CD8-positive, alpha-beta memory T cell (primary cell): Measurements from ENCODE around the gene ERVV-1. TPM values are rescaled to one million over a fixed set of nuclear protein-coding genes. Genes with fewer than 3 reads are reported as not detected.

Source experiments
- CTCF ChIA-PET: fragments of 350-600 bp; sonication (Branson Sonifier 250); formaldehyde crosslinking; loops from one replicate; lab custom pipeline; 2021; ENCODE audit warnings: antibody characterized with exemption; lab: Charles Lee
- POLR2A ChIA-PET: fragments of 350-600 bp; sonication (Branson Sonifier 250); formaldehyde crosslinking; loops from one replicate; lab custom pipeline; 2021; ENCODE audit warnings: antibody characterized with exemption; lab: Charles Lee
- DNase-seq, 5 donors: peaks; one replicate each; pipeline versions ENCODE4 v3.0.0 to v3.0.0-alpha.2; 2020 to 2022; ENCODE audit warnings: mixed read lengths in 1 of 5
- H3K27ac ChIP-seq: one replicate; pipeline ENCODE4 v1.7.0; 2013; ENCODE audit warnings: low read depth, mild to moderate bottlenecking, low read length, moderate library complexity
- H3K27me3 ChIP-seq: 2 replicates; pipeline ENCODE4 v1.7.0; 2013; ENCODE audit warnings: low read length, mild to moderate bottlenecking; ENCODE audit not compliant: insufficient read depth, poor library complexity, severe bottlenecking
- H3K36me3 ChIP-seq: 2 replicates; pipeline ENCODE4 v1.7.0; 2013; ENCODE audit warnings: mild to moderate bottlenecking, low read length, moderate library complexity; ENCODE audit not compliant: insufficient read depth
- H3K4me1 ChIP-seq: 2 replicates; pipeline ENCODE4 v1.7.0; 2013; ENCODE audit warnings: mild to moderate bottlenecking, low read length, moderate library complexity; ENCODE audit not compliant: insufficient read depth
- H3K4me3 ChIP-seq: 2 replicates; pipeline ENCODE4 v1.7.0; 2013; ENCODE audit warnings: mild to moderate bottlenecking, low read length
- H3K9me3 ChIP-seq: 2 replicates; pipeline ENCODE4 v1.7.0; 2013; ENCODE audit warnings: mild to moderate bottlenecking, low read length
- H3K27ac Mint-ChIP-seq, 8 donors: one replicate each; pipeline ENCODE4 v1.8.0; 2020 to 2021; ENCODE audit warnings: mixed read lengths in 8 of 8, mild to moderate bottlenecking in 6 of 8, inconsistent platforms in 3 of 8, moderate library complexity in 3 of 8
- H3K27me3 Mint-ChIP-seq, 2 donors: one replicate each; pipeline ENCODE4 v1.8.0; 2020 to 2021; ENCODE audit warnings: mixed read lengths in 2 of 2, mild to moderate bottlenecking in 1 of 2, moderate library complexity in 1 of 2
- H3K36me3 Mint-ChIP-seq, 3 donors: one replicate each; pipeline ENCODE4 v1.8.0; 2020 to 2021; ENCODE audit warnings: mixed read lengths in 3 of 3, inconsistent platforms in 1 of 3, mild to moderate bottlenecking in 1 of 3
- H3K4me1 Mint-ChIP-seq, 3 donors: one replicate each; pipeline ENCODE4 v1.8.0; 2020 to 2021; ENCODE audit warnings: mixed read lengths in 3 of 3, inconsistent platforms in 1 of 3, mild to moderate bottlenecking in 1 of 3
- H3K4me3 Mint-ChIP-seq, 7 donors: one replicate each; pipeline ENCODE4 v1.8.0; 2020 to 2021; ENCODE audit warnings: mixed read lengths in 7 of 7, mild to moderate bottlenecking in 6 of 7, moderate library complexity in 4 of 7, inconsistent platforms in 2 of 7
- H3K9me3 Mint-ChIP-seq, 5 donors: one replicate each; pipeline ENCODE4 v1.8.0; 2020 to 2022; ENCODE audit warnings: mixed read lengths in 5 of 5, mild to moderate bottlenecking in 3 of 5, moderate library complexity in 2 of 5, inconsistent platforms in 1 of 5
- polyA plus RNA-seq: library from polyadenylated mRNA; unstranded; fragments of 300-500 nt; fragmentation: Illumina TruSeq; gene quantifications from one replicate; pipeline ENCODE4 v1.2.3, GENCODE V29; 2021
- total RNA-seq, 2 experiments: library from RNA; stranded (reverse); gene quantifications; one replicate each; pipeline ENCODE4 v1.2.3, GENCODE V29; 2021

Gene ERVV-1
- total and polyA plus RNA-seq, 3 experiments from 2014 or later: not detected

DNA sequence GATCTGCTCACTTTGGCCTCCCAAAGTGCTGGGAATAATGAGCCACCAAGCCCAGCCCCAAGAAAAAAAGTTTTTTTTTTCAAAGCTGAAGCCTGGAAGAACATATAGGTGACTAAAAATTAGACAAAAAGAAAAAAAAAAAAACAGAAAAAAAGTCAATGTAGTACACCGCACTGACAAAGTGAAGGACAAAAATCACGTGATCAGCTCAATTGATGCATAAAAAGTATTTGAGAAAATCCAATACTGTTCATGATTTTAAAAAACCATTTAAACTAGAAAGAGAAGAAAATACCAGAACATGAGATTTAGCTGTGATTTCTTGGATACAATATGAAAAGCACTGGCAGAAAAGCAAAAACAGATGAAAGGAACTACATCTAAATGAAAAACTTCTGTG, 20.3 kb downstream of the ERVV-1 start:
- ChIA-PET POLR2A (no interaction called here), CTCF (no interaction called here)
- Mint-ChIP-seq H3K27ac (peak overlapping the region in 1 of 8 donors; percentile 27), H3K4me1 (no peaks in the 10 kb centered on the region), H3K4me3 (no peak overlapping the region), H3K27me3 (peaks cover 21 to 28% of the 10 kb centered on the region in 2 donors), H3K36me3 (peaks cover 2 to 32% (median 3%) of the 10 kb centered on the region in 3 donors), H3K9me3 (peaks cover 4 to 64% (median 50%) of the 10 kb centered on the region in 5 donors)
- DNase-seq: no peak
- Histone ChIP-seq H3K4me1 (no peaks in the 10 kb centered on the region), H3K27ac (no peak overlapping the region), H3K27me3 (no peaks in the 10 kb centered on the region), H3K9me3 (no peaks in the 10 kb centered on the region), H3K4me3 (no peak overlapping the region), H3K36me3 (no peaks in the 10 kb centered on the region)

GRCh38 chr19:53034948-53035675, 21.4 kb downstream of the ERVV-1 start:
- DNase-seq: no peak
- H3K4me1 Mint-ChIP-seq: no peaks in the 10 kb centered on the region
- Histone ChIP-seq H3K9me3 (no peaks in the 10 kb centered on the region), H3K36me3 (no peaks in the 10 kb centered on the region), H3K4me3 (no peak overlapping the region), H3K27ac (no peak overlapping the region), H3K27me3 (no peaks in the 10 kb centered on the region), H3K4me1 (no peaks in the 10 kb centered on the region)
- peaks cover 2 to 26% (median 3%) of the 10 kb centered on the region in 3 donors for H3K36me3 Mint-ChIP-seq
- H3K4me3 Mint-ChIP-seq: no peak overlapping the region
- H3K27ac Mint-ChIP-seq: no peak overlapping the region
- ChIA-PET POLR2A (no interaction called here), CTCF (no interaction called here)
- peaks cover 4 to 66% (median 50%) of the 10 kb centered on the region in 5 donors for H3K9me3 Mint-ChIP-seq
- peaks cover 20 to 28% of the 10 kb centered on the region in 2 donors for H3K27me3 Mint-ChIP-seq

DNA sequence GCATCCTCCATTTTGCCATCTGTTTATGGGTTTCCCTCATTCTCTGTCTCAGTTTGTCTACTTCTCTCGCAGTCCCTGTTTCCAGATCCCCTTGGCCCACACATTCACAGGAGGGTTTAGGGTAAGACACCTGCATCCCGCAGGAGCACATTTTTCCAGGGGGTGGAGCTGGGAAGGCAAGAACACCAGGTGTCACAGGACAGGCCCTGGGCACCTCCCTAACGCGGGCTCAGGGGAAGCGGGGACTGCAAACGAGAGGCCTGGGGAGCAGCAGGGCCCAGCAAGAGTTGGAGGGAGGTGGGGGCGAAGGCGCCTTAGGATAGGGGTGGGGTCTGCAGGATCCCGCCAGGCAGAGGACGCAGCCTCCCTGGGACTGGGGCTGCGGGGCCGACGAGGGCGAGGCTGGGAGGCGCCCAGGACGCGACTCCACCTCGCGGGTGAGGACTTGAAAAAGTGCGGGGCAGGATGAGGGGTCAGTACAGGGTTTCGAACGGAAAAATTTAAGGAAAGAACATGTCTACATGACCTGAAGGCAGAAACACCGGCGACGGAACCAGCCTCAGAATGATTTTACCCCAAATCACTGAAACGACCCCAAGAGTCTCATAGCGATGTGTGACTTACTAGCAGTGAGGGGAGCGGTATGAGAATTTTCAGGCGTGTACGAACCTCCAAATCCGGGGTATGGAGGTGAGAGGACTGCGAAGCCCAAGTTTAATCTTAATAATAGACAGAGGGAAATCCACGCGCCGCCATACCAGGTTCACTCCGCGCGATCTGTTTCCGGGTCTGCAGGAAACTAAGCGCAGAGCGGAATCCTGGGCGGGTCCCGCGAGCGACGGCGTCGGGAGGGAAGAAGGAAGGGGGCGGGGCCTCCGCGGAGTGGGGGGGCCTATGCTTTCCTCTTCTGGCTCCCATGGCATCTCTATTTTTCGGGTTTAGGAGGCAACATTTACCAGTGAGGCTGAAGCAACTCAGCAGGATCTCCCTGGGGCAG, 23.7 kb downstream of the ERVV-1 start:
- peak overlapping the region in 4 of 7 donors; percentile 24 to 83 (median 52) for H3K4me3 Mint-ChIP-seq
- Histone ChIP-seq H3K36me3 (no peaks in the 10 kb centered on the region), H3K27ac (no peak overlapping the region), H3K27me3 (no peaks in the 10 kb centered on the region), H3K4me3 (no peak overlapping the region), H3K9me3 (no peaks in the 10 kb centered on the region), H3K4me1 (no peaks in the 10 kb centered on the region)
- peaks cover 2 to 25% (median 3%) of the 10 kb centered on the region in 3 donors for H3K36me3 Mint-ChIP-seq
- POLR2A ChIA-PET: no interaction called here
- DNase-seq: peak in 2 of 5 donors; percentile 2 to 51
- H3K9me3 Mint-ChIP-seq: peaks cover 4 to 68% (median 47%) of the 10 kb centered on the region in 5 donors
- H3K27me3 Mint-ChIP-seq: peaks cover 24 to 36% of the 10 kb centered on the region in 2 donors
- no peaks in the 10 kb centered on the region for H3K4me1 Mint-ChIP-seq
- CTCF ChIA-PET: no interaction called here
- no peak overlapping the region for H3K27ac Mint-ChIP-seq

DNA sequence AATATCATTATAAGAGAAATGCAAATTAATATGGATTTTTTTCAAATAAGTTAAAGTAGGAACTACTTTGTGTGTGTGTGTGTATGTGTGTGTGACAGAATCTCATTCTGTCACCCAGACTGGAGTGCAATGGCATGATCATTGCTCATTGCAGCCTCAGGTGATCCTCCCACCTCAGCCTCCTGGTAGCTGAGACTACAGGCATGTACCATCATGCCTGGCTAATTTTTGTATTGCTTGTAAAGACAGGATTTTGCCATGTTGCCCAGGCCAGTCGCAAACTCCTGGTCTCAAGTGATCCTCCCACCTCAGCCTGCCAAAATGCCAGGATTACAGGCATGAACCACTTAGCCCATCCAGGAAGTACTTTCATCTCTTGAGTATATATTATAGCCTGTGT, 27.6 kb downstream of the ERVV-1 start:
- ChIA-PET CTCF (no interaction called here), POLR2A (no interaction called here)
- no peaks in the 10 kb centered on the region for H3K4me1 ChIP-seq
- no peak for DNase-seq
- H3K36me3 ChIP-seq: no peaks in the 10 kb centered on the region
- H3K9me3 Mint-ChIP-seq: peaks cover 4 to 59% (median 45%) of the 10 kb centered on the region in 5 donors
- H3K27ac Mint-ChIP-seq: no peak overlapping the region
- peaks cover 23 to 29% of the 10 kb centered on the region in 2 donors for H3K27me3 Mint-ChIP-seq
- no peak overlapping the region for H3K27ac ChIP-seq
- no peaks in the 10 kb centered on the region for H3K9me3 ChIP-seq
- H3K27me3 ChIP-seq: no peaks in the 10 kb centered on the region
- no peak overlapping the region for H3K4me3 ChIP-seq
- peaks cover 0 to 9% (median 2%) of the 10 kb centered on the region in 3 donors for H3K36me3 Mint-ChIP-seq
- no peaks in the 10 kb centered on the region for H3K4me1 Mint-ChIP-seq
- no peak overlapping the region for H3K4me3 Mint-ChIP-seq

GRCh38 chr19:53045536-53045935, 31.8 kb downstream of the ERVV-1 start:
- ChIA-PET POLR2A (no interaction called here), CTCF (no interaction called here)
- Histone ChIP-seq H3K4me3 (no peak overlapping the region), H3K4me1 (no peaks in the 10 kb centered on the region), H3K9me3 (peaks cover 7% of the 10 kb centered on the region), H3K36me3 (no peaks in the 10 kb centered on the region), H3K27ac (no peak overlapping the region), H3K27me3 (no peaks in the 10 kb centered on the region)
- H3K27ac Mint-ChIP-seq: no peak overlapping the region
- H3K9me3 Mint-ChIP-seq: peaks cover 7 to 55% (median 38%) of the 10 kb centered on the region in 5 donors
- no peaks in the 10 kb centered on the region for H3K4me1 Mint-ChIP-seq
- peaks cover 10 to 12% of the 10 kb centered on the region in 2 donors for H3K27me3 Mint-ChIP-seq
- H3K36me3 Mint-ChIP-seq: peaks cover 0 to 3% (median 3%) of the 10 kb centered on the region in 3 donors
- H3K4me3 Mint-ChIP-seq: no peak overlapping the region
- no peak for DNase-seq

DNA sequence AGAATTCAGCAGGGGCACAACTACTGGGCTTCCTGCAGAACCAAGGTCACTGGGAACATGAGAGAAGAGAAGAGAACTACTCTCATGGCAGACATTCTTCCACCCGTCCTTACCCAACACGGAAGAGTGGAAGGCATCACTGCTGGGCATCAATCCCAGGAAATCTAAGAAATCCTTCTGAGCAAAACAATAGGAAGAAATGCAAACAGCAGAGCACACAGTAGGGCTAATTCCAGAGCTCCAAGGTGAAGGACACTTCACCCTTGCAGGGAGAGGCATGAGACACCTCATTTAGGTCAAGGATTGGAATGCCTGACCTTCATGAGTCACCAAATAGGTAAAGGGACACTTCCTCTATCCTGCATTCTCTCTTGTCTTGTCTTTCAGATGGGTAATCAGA, 33.7 kb downstream of the ERVV-1 start:
- Mint-ChIP-seq H3K27ac (no peak overlapping the region), H3K36me3 (peaks cover 0 to 6% (median 3%) of the 10 kb centered on the region in 3 donors), H3K27me3 (peaks cover 4 to 6% of the 10 kb centered on the region in 2 donors), H3K4me1 (no peaks in the 10 kb centered on the region), H3K9me3 (peaks cover 7 to 58% (median 46%) of the 10 kb centered on the region in 5 donors), H3K4me3 (no peak overlapping the region)
- no peaks in the 10 kb centered on the region for H3K36me3 ChIP-seq
- DNase-seq: no peak
- no peaks in the 10 kb centered on the region for H3K4me1 ChIP-seq
- no peaks in the 10 kb centered on the region for H3K27me3 ChIP-seq
- peaks cover 7% of the 10 kb centered on the region for H3K9me3 ChIP-seq
- H3K4me3 ChIP-seq: no peak overlapping the region
- H3K27ac ChIP-seq: no peak overlapping the region
- POLR2A ChIA-PET: no interaction called here
- CTCF ChIA-PET: no interaction called here

DNA sequence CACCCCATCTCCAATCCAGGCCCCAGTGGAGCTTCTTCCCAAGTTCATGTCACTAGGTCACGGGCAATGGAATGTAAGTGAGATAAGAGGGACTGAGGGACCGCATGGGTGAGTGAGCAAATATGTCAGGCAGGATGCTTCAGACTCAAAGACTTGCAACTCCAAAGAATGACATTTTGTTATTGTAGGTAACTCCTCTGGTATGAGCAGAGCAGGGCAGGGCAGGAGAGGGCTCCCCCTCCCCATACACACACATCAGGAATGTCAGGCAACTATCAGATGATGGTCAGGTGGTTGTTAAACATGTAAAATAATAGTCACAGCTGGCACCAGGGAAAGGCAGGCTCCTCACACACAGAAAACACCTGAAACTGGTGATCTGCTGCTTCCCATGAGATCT, 41.4 kb downstream of the ERVV-1 start:
- ChIA-PET POLR2A (no interaction called here), CTCF (no interaction called here)
- Histone ChIP-seq H3K4me3 (no peak overlapping the region), H3K36me3 (no peaks in the 10 kb centered on the region), H3K9me3 (peaks cover 20% of the 10 kb centered on the region), H3K27me3 (no peaks in the 10 kb centered on the region), H3K4me1 (no peaks in the 10 kb centered on the region), H3K27ac (no peak overlapping the region)
- no peak overlapping the region for H3K27ac Mint-ChIP-seq
- peaks cover 0 to 18% (median 4%) of the 10 kb centered on the region in 3 donors for H3K36me3 Mint-ChIP-seq
- peaks cover 0 to 2% (median 0%) of the 10 kb centered on the region in 3 donors for H3K4me1 Mint-ChIP-seq
- peaks cover 0 to 13% of the 10 kb centered on the region in 2 donors for H3K27me3 Mint-ChIP-seq
- peaks cover 6 to 76% (median 75%) of the 10 kb centered on the region in 5 donors for H3K9me3 Mint-ChIP-seq
- DNase-seq: no peak
- no peak overlapping the region for H3K4me3 Mint-ChIP-seq
